CD4-positive, CD25-positive, alpha-beta regulatory T cell (primary cell): ENCODE results near the gene PNMA6A. TPM values are rescaled to one million over a fixed set of nuclear protein-coding genes. Genes with fewer than 3 reads are reported as not detected.

Source experiments
- ATAC-seq, 2 donors: fragments of 150-1000 bp; cut with Tn5 transposase; one replicate each; pipeline ENCODE4 v1.10.0; 2021; ENCODE audit warnings: low read depth in 2 of 2, moderate number of reproducible peaks in 2 of 2, moderate library complexity in 1 of 2
- DNase-seq, 3 donors: peaks; one replicate each; pipeline versions ENCODE4 v3.0.0 to v3.0.0-alpha.2; 2012 to 2022; ENCODE audit warnings: mixed read lengths in 1 of 3
- H3K27ac ChIP-seq: one replicate; pipeline ENCODE4 v1.7.0; 2013; ENCODE audit warnings: mild to moderate bottlenecking, low read length; ENCODE audit not compliant: insufficient read depth, poor library complexity, severe bottlenecking
- H3K27me3 ChIP-seq: one replicate; pipeline ENCODE4 v1.7.0; 2013; ENCODE audit warnings: low read length; ENCODE audit not compliant: control insufficient read depth, insufficient read depth
- H3K36me3 ChIP-seq: one replicate; pipeline ENCODE4 v1.7.0; 2013; ENCODE audit warnings: mild to moderate bottlenecking, low read length, moderate library complexity; ENCODE audit not compliant: control insufficient read depth, insufficient read depth
- H3K4me1 ChIP-seq: 2 replicates; pipeline ENCODE4 v1.7.0; 2013; ENCODE audit warnings: mild to moderate bottlenecking, low read length; ENCODE audit not compliant: insufficient read depth, control insufficient read depth, poor library complexity, severe bottlenecking
- H3K4me3 ChIP-seq: one replicate; pipeline ENCODE4 v1.7.0; 2013; ENCODE audit warnings: low read depth, mild to moderate bottlenecking, low read length, moderate library complexity
- H3K9me3 ChIP-seq, 2 experiments: 1 replicate in 1 of 2; 2 replicates in 1 of 2; pipeline ENCODE4 v1.7.0; 2013; ENCODE audit warnings: low read length in 2 of 2, mild to moderate bottlenecking in 1 of 2, moderate library complexity in 1 of 2; ENCODE audit not compliant: control insufficient read depth in 2 of 2
- H3K27ac Mint-ChIP-seq, 3 donors: one replicate each; pipeline ENCODE4 v1.8.0; 2020 to 2022; ENCODE audit warnings: mild to moderate bottlenecking in 3 of 3, mixed read lengths in 3 of 3, moderate library complexity in 2 of 3
- H3K27me3 Mint-ChIP-seq: one replicate; pipeline ENCODE4 v1.8.0; 2022; ENCODE audit warnings: mild to moderate bottlenecking, mixed read lengths
- H3K36me3 Mint-ChIP-seq: one replicate; pipeline ENCODE4 v1.8.0; 2020; ENCODE audit warnings: mixed read lengths
- H3K4me1 Mint-ChIP-seq, 4 donors: one replicate each; pipeline ENCODE4 v1.8.0; 2020 to 2022; ENCODE audit warnings: mixed read lengths in 4 of 4, mild to moderate bottlenecking in 1 of 4
- H3K4me3 Mint-ChIP-seq, 4 donors: one replicate each; pipeline ENCODE4 v1.8.0; 2020 to 2022; ENCODE audit warnings: mild to moderate bottlenecking in 4 of 4, mixed read lengths in 4 of 4, moderate library complexity in 3 of 4
- H3K9me3 Mint-ChIP-seq, 7 donors: one replicate each; pipeline ENCODE4 v1.8.0; 2020 to 2022; ENCODE audit warnings: mixed read lengths in 7 of 7, mild to moderate bottlenecking in 3 of 7, moderate library complexity in 2 of 7
- polyA plus RNA-seq, 4 donors: library from polyadenylated mRNA; unstranded; fragments of 300-500 nt; fragmentation: Illumina TruSeq; gene quantifications; one replicate each; pipeline ENCODE4 v1.2.3, GENCODE V29; 2021
- total RNA-seq: library from RNA; stranded (reverse); gene quantifications from one replicate; pipeline ENCODE4 v1.2.3, GENCODE V29; 2022

PNMA6A gene
- total and polyA plus RNA-seq, 5 donors from 2014 or later: 0.11 to 0.14 (median 0.12) TPM; not detected in 2

- Histone ChIP-seq H3K4me1 (no peaks in the 10 kb centered on the region), H3K9me3 (peaks cover 6 to 8% of the 10 kb centered on the region in 2 experiments), H3K27ac (no peak overlapping the region), H3K4me3 (no peak overlapping the region), H3K27me3 (no peaks in the 10 kb centered on the region), H3K36me3 (peaks cover under 1% of the 10 kb centered on the region)
- H3K27ac Mint-ChIP-seq: no peak overlapping the region
- ATAC-seq: no peak
- H3K9me3 Mint-ChIP-seq: peaks cover 0 to 19% (median 4%) of the 10 kb centered on the region in 7 donors
- peaks cover 4% of the 10 kb centered on the region for H3K27me3 Mint-ChIP-seq
- no peaks in the 10 kb centered on the region for H3K4me1 Mint-ChIP-seq
- H3K36me3 Mint-ChIP-seq: peaks cover 18% of the 10 kb centered on the region
- DNase-seq: no peak
- no peak overlapping the region for H3K4me3 Mint-ChIP-seq
Observed at GRCh38 chrX:153049093-153049492, 23.2 kb upstream of the PNMA6A start.

DNA sequence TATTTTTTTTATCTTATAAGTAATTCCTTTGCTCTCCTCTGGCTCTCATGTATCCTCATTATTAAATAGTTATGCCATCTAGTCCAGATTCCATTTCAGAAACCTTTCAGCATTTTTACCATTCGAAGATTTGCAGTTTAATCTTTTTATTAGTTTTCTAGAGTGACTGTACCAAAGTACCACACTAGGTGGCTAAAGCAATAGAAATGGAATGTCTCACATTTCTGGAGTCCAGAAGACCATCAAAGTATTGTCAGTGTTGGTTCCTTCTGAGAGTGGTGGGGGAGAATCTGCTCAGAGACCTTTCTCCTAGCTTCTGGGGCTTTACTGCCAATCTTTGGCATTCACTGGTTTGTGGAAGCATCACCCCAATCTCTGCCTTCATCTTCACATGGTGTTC is 19.7 kb upstream of the PNMA6A start:
- Mint-ChIP-seq H3K36me3 (peaks cover 18% of the 10 kb centered on the region), H3K9me3 (peaks cover 0 to 19% (median 2%) of the 10 kb centered on the region in 7 donors)

DNA sequence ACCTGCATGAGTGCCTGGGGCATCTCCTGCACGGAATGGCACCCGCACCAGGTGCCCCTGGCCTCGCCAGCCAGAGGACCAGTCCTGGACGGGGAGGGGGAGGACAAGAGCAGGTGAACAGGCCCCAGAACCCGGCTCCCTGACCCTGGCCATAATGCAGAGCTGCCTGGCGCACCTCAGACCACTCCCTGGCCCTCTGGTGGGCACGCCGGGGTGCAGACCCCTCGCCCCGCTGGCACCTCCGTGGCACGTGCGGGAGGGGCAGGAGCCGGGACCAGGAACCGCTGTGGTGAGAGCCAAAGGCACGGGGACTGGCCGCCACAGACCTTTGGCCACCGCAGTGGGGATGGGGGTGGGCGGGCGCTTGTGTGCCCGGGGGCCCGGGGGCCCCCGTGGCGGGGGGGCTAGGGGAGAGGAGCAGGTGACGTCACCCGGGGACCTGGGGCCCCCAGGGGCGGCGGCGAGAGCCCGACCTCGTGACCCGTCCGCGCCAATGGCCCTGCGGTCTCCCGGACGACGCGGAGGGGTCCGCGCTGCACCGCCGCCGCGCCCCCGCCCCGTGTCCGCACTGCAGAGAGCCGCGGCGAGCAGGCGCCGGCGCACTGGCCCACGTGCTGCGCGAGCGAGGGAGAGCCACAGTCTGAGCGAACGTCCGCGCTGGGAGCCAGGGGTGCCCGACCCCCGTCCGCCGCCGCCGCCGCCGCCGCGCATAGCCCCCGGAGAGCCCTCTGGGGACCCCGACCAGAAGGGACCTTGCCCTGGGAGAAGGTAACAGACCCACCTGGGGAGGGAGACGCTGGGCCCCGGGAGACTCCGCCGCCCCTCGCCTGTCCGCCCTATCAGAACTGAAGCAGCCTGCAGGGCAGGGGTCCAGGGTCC is 16.1 kb upstream of the PNMA6A start, which contains the start of gene PNMA3:
Gene PNMA3 (plus strand): TSS at position 600 of the 879 bp plus-strand sequence. CDS start 586 bp downstream, outside the sequence.
- Mint-ChIP-seq H3K27ac (peak within 1 kb of the TSS in 1 of 3 donors; percentile 60), H3K4me3 (peak within 1 kb of the TSS in 1 of 4 donors; percentile 34), H3K36me3 (no peaks in the 10 kb centered on the region), H3K27me3 (peaks cover under 1% of the 10 kb centered on the region), H3K9me3 (peaks cover 0 to 2% (median 0%) of the 10 kb centered on the region in 7 donors), H3K4me1 (peaks cover 0 to 2% (median 0%) of the 10 kb centered on the region in 4 donors)
- H3K27ac ChIP-seq: no peak within 1 kb of the TSS
- H3K4me3 ChIP-seq: no peak within 1 kb of the TSS
- no peak for DNase-seq
- H3K9me3 ChIP-seq: no peaks in the 10 kb centered on the region
- ATAC-seq: no peak
- H3K36me3 ChIP-seq: no peaks in the 10 kb centered on the region
- H3K27me3 ChIP-seq: no peaks in the 10 kb centered on the region
- no peaks in the 10 kb centered on the region for H3K4me1 ChIP-seq

More for the DNA sequence above, 19.7 kb upstream of the PNMA6A start:
- H3K27ac Mint-ChIP-seq: no peak overlapping the region
- H3K4me3 Mint-ChIP-seq: no peak overlapping the region
- no peak for DNase-seq
- no peak for ATAC-seq
- no peak overlapping the region for H3K27ac ChIP-seq
- H3K4me1 Mint-ChIP-seq: peaks cover 0 to 2% (median 0%) of the 10 kb centered on the region in 4 donors
- no peak overlapping the region for H3K4me3 ChIP-seq
- peaks cover 4% of the 10 kb centered on the region for H3K27me3 Mint-ChIP-seq
- no peaks in the 10 kb centered on the region for H3K36me3 ChIP-seq
- H3K27me3 ChIP-seq: no peaks in the 10 kb centered on the region
- peaks cover 6 to 8% of the 10 kb centered on the region in 2 experiments for H3K9me3 ChIP-seq
- no peaks in the 10 kb centered on the region for H3K4me1 ChIP-seq

- ATAC-seq: no peak
- Mint-ChIP-seq H3K4me1 (peaks cover 0 to 2% (median 0%) of the 10 kb centered on the region in 4 donors), H3K27ac (no peak overlapping the region), H3K4me3 (no peak overlapping the region), H3K9me3 (peaks cover 0 to 2% (median 0%) of the 10 kb centered on the region in 7 donors), H3K36me3 (no peaks in the 10 kb centered on the region), H3K27me3 (no peaks in the 10 kb centered on the region)
- no peak overlapping the region for H3K27ac ChIP-seq
- no peak for DNase-seq
- no peaks in the 10 kb centered on the region for H3K36me3 ChIP-seq
- H3K4me3 ChIP-seq: no peak overlapping the region
- no peaks in the 10 kb centered on the region for H3K4me1 ChIP-seq
- H3K9me3 ChIP-seq: no peaks in the 10 kb centered on the region
- no peaks in the 10 kb centered on the region for H3K27me3 ChIP-seq
Observed at GRCh38 chrX:153057281-153057680, 15.0 kb upstream of the PNMA6A start.

GRCh38 chrX:153059191-153060094 is 12.8 kb upstream of the PNMA6A start:
- no peaks in the 10 kb centered on the region for H3K9me3 Mint-ChIP-seq
- no peak overlapping the region for H3K27ac Mint-ChIP-seq
- Histone ChIP-seq H3K27me3 (no peaks in the 10 kb centered on the region), H3K36me3 (no peaks in the 10 kb centered on the region), H3K27ac (no peak overlapping the region), H3K4me3 (no peak overlapping the region), H3K9me3 (no peaks in the 10 kb centered on the region), H3K4me1 (no peaks in the 10 kb centered on the region)
- H3K36me3 Mint-ChIP-seq: no peaks in the 10 kb centered on the region
- no peak overlapping the region for H3K4me3 Mint-ChIP-seq
- no peaks in the 10 kb centered on the region for H3K27me3 Mint-ChIP-seq
- ATAC-seq (no peak), DNase-seq (no peak)
- H3K4me1 Mint-ChIP-seq: peaks cover 0 to 2% (median 0%) of the 10 kb centered on the region in 4 donors

GRCh38 chrX:153060095-153060445 is 12.2 kb upstream of the PNMA6A start:
- H3K4me1 ChIP-seq: no peaks in the 10 kb centered on the region
- Mint-ChIP-seq H3K36me3 (no peaks in the 10 kb centered on the region), H3K27me3 (no peaks in the 10 kb centered on the region), H3K4me1 (peaks cover 0 to 2% (median 0%) of the 10 kb centered on the region in 4 donors), H3K27ac (no peak overlapping the region), H3K4me3 (no peak overlapping the region), H3K9me3 (no peaks in the 10 kb centered on the region)
- no peaks in the 10 kb centered on the region for H3K27me3 ChIP-seq
- DNase-seq (no peak), ATAC-seq (no peak)
- no peak overlapping the region for H3K27ac ChIP-seq
- no peak overlapping the region for H3K4me3 ChIP-seq
- H3K9me3 ChIP-seq: no peaks in the 10 kb centered on the region
- no peaks in the 10 kb centered on the region for H3K36me3 ChIP-seq

DNA sequence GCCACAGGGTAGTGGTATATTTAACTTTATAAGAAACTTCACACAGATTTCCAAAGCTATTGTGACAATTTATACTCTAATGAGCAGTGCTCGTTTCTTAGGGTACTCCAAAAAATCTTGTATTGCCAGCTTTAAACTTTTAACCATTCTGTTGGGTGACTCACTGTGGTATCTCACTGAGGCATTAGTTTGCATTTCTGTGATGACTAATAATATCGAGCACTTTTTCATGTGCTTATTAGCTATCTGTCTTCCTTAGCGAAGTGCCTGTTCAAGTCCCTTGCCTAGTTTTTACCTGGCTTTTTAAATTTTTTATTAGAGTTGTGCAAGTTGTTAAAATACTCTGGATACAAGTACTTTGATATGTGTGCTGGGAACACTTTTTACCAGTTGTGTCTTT is 10.5 kb upstream of the PNMA6A start:
- H3K27ac ChIP-seq: no peak overlapping the region
- Mint-ChIP-seq H3K36me3 (no peaks in the 10 kb centered on the region), H3K4me1 (peaks cover 0 to 2% (median 0%) of the 10 kb centered on the region in 4 donors), H3K9me3 (no peaks in the 10 kb centered on the region), H3K4me3 (no peak overlapping the region), H3K27me3 (no peaks in the 10 kb centered on the region), H3K27ac (no peak overlapping the region)
- H3K27me3 ChIP-seq: no peaks in the 10 kb centered on the region
- no peaks in the 10 kb centered on the region for H3K36me3 ChIP-seq
- H3K4me3 ChIP-seq: no peak overlapping the region
- DNase-seq (no peak), ATAC-seq (no peak)
- no peaks in the 10 kb centered on the region for H3K4me1 ChIP-seq
- H3K9me3 ChIP-seq: no peaks in the 10 kb centered on the region
